HUES48 (cell line): ENCODE results near the gene KCNG4.

Source experiments
- H3K27ac ChIP-seq: one replicate; pipeline ENCODE4 v1.7.0; 2013; ENCODE audit warnings: low read depth, low read length, inconsistent platforms
- H3K27me3 ChIP-seq: 2 replicates; pipeline ENCODE4 v1.6.1; 2013; ENCODE audit warnings: mild to moderate bottlenecking, low read length; ENCODE audit not compliant: control insufficient read depth, insufficient read depth
- H3K36me3 ChIP-seq: 2 replicates; pipeline ENCODE4 v1.6.1; 2013; ENCODE audit warnings: low read length; ENCODE audit not compliant: control insufficient read depth, insufficient read depth
- H3K4me1 ChIP-seq: 2 replicates; pipeline ENCODE4 v1.6.1; 2013; ENCODE audit warnings: mild to moderate bottlenecking, low read length; ENCODE audit not compliant: control insufficient read depth, insufficient read depth
- H3K4me3 ChIP-seq: 2 replicates; pipeline ENCODE4 v1.5.1; 2013; ENCODE audit warnings: mild to moderate bottlenecking, low read depth, low read length
- H3K9ac ChIP-seq: 2 replicates; pipeline ENCODE4 v1.6.1; 2013; ENCODE audit warnings: mild to moderate bottlenecking, low read depth, low read length, moderate library complexity
- H3K9me3 ChIP-seq: 2 replicates; pipeline ENCODE4 v1.6.1; 2013; ENCODE audit warnings: low read length; ENCODE audit not compliant: control insufficient read depth, insufficient read depth

Gene KCNG4

GRCh38 chr16:84182680-84183571, 56.9 kb downstream of the KCNG4 start:
- H3K36me3 ChIP-seq, result peaks cover 74% of the 10 kb centered on the region
- no peak overlapping the region for H3K9ac ChIP-seq
- no peaks in the 10 kb centered on the region for H3K9me3 ChIP-seq

GRCh38 chr16:84182104-84182503, 57.7 kb downstream of the KCNG4 start:
- H3K27ac ChIP-seq, result no peak overlapping the region
- H3K4me1 ChIP-seq, result no peaks in the 10 kb centered on the region
- peaks cover 79% of the 10 kb centered on the region for H3K36me3 ChIP-seq
- H3K9ac ChIP-seq, result no peak overlapping the region
- no peaks in the 10 kb centered on the region for H3K27me3 ChIP-seq
- no peaks in the 10 kb centered on the region for H3K9me3 ChIP-seq
- H3K4me3 ChIP-seq, result no peak overlapping the region

More at GRCh38 chr16:84182680-84183571, 56.9 kb downstream of the KCNG4 start:
- H3K27ac ChIP-seq, result no peak overlapping the region
- no peaks in the 10 kb centered on the region for H3K4me1 ChIP-seq
- no peaks in the 10 kb centered on the region for H3K27me3 ChIP-seq
- H3K4me3 ChIP-seq, result no peak overlapping the region

- H3K27me3 ChIP-seq, result no peaks in the 10 kb centered on the region
- no peak overlapping the region for H3K4me3 ChIP-seq
- no peaks in the 10 kb centered on the region for H3K4me1 ChIP-seq
- H3K36me3 ChIP-seq, result peaks cover 79% of the 10 kb centered on the region
- no peak overlapping the region for H3K9ac ChIP-seq
- no peaks in the 10 kb centered on the region for H3K9me3 ChIP-seq
- H3K27ac ChIP-seq, result no peak overlapping the region
Measured at GRCh38 chr16:84181144-84181915, 58.5 kb downstream of the KCNG4 start.

- Histone ChIP-seq H3K36me3 (peaks cover 79% of the 10 kb centered on the region), H3K4me1 (no peaks in the 10 kb centered on the region), H3K4me3 (no peak overlapping the region), H3K27me3 (no peaks in the 10 kb centered on the region), H3K9ac (no peak overlapping the region), H3K27ac (no peak overlapping the region), H3K9me3 (no peaks in the 10 kb centered on the region)
Measured at GRCh38 chr16:84180519-84181140, 59.2 kb downstream of the KCNG4 start.

GRCh38 chr16:84179612-84180320, 60.0 kb downstream of the KCNG4 start:
- H3K9ac ChIP-seq, result no peak overlapping the region
- no peaks in the 10 kb centered on the region for H3K9me3 ChIP-seq
- no peaks in the 10 kb centered on the region for H3K4me1 ChIP-seq
- H3K27me3 ChIP-seq, result no peaks in the 10 kb centered on the region
- no peak overlapping the region for H3K27ac ChIP-seq
- peaks cover 73% of the 10 kb centered on the region for H3K36me3 ChIP-seq
- H3K4me3 ChIP-seq, result no peak overlapping the region

GRCh38 chr16:84178892-84179611, 60.8 kb downstream of the KCNG4 start:
- no peak overlapping the region for H3K9ac ChIP-seq
- H3K4me1 ChIP-seq, result no peaks in the 10 kb centered on the region
- no peak overlapping the region for H3K4me3 ChIP-seq
- no peaks in the 10 kb centered on the region for H3K27me3 ChIP-seq
- no peak overlapping the region for H3K27ac ChIP-seq
- H3K9me3 ChIP-seq, result no peaks in the 10 kb centered on the region
- H3K36me3 ChIP-seq, result peaks cover 66% of the 10 kb centered on the region

- Histone ChIP-seq H3K27ac (no peak overlapping the region), H3K4me3 (no peak overlapping the region), H3K36me3 (peaks cover 58% of the 10 kb centered on the region), H3K9me3 (no peaks in the 10 kb centered on the region), H3K4me1 (no peaks in the 10 kb centered on the region), H3K27me3 (no peaks in the 10 kb centered on the region), H3K9ac (no peak overlapping the region)
Measured at GRCh38 chr16:84178146-84178765, 61.6 kb downstream of the KCNG4 start.

- H3K27me3 ChIP-seq, result no peaks in the 10 kb centered on the region
- no peak overlapping the region for H3K9ac ChIP-seq
- H3K27ac ChIP-seq, result no peak overlapping the region
- no peaks in the 10 kb centered on the region for H3K9me3 ChIP-seq
- no peak overlapping the region for H3K4me3 ChIP-seq
- peaks cover 52% of the 10 kb centered on the region for H3K36me3 ChIP-seq
- no peaks in the 10 kb centered on the region for H3K4me1 ChIP-seq
Measured at GRCh38 chr16:84177741-84178073, 62.1 kb downstream of the KCNG4 start.

- no peak overlapping the region for H3K27ac ChIP-seq
Measured at GRCh38 chr16:84176192-84177053, 63.4 kb downstream of the KCNG4 start.

More at GRCh38 chr16:84176192-84177053, 63.4 kb downstream of the KCNG4 start:
- H3K4me3 ChIP-seq, result no peak overlapping the region
- H3K36me3 ChIP-seq, result peaks cover 39% of the 10 kb centered on the region
- no peaks in the 10 kb centered on the region for H3K27me3 ChIP-seq
- no peaks in the 10 kb centered on the region for H3K4me1 ChIP-seq
- H3K9me3 ChIP-seq, result no peaks in the 10 kb centered on the region
- no peak overlapping the region for H3K9ac ChIP-seq
